ENCODE results near the gene SUCLG2. TPM values are rescaled to one million over a fixed set of nuclear protein-coding genes. Genes with fewer than 3 reads are reported as not detected.

SUCLG2 gene
- total and polyA plus RNA-seq, 11 donors: 41.6 to 119 (median 77.6) TPM

DNA sequence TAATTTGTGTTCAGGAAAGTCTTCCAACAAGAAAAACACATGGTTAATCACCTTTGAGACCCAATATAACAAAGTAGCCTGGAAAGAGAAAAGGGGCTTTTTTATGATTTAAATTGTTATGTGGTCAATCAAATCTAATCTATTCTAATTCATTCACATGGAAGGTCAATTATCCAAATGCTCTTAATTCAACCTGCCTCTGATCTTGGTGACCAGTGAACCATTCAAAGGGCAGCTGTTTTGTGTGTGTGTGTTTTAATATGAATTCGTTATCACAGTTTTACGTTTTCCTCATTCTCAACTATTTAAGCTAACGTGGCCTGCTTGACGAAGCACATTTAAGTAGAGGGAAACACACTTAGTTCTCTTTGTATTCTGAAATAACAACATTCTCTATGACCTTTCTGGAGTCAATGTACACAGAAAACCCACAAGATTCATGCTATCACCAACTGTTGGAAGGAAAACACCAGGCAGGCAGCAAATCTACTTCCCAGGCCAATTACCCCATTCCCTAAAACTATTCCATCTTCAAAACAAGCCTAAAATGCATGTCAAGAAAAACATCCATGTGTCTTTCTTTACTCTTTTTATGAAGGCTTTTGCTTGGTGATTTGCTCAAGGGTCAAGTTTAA, 195.4 kb downstream of the SUCLG2 start:
- Histone ChIP-seq H3K36me3 (no peaks in the 10 kb centered on the region), H3K4me1 (no peaks in the 10 kb centered on the region), H3K27ac (no peak overlapping the region), H3K27me3 (no peaks in the 10 kb centered on the region), H3K9me3 (no peaks in the 10 kb centered on the region), H3K4me3 (no peak overlapping the region)
- ATAC-seq: no peak
- intact Hi-C loops (cut with DNase I): no loop called here
- 94 to 98% (median 97%) methylated on average over 4 of the region's 4 CpGs for WGBS, 4 donors
- TF ChIP-seq, protein P1, sequence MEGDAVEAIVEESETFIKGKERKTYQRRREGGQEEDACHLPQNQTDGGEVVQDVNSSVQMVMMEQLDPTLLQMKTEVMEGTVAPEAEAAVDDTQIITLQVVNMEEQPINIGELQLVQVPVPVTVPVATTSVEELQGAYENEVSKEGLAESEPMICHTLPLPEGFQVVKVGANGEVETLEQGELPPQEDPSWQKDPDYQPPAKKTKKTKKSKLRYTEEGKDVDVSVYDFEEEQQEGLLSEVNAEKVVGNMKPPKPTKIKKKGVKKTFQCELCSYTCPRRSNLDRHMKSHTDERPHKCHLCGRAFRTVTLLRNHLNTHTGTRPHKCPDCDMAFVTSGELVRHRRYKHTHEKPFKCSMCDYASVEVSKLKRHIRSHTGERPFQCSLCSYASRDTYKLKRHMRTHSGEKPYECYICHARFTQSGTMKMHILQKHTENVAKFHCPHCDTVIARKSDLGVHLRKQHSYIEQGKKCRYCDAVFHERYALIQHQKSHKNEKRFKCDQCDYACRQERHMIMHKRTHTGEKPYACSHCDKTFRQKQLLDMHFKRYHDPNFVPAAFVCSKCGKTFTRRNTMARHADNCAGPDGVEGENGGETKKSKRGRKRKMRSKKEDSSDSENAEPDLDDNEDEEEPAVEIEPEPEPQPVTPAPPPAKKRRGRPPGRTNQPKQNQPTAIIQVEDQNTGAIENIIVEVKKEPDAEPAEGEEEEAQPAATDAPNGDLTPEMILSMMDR (IDR thresholded peaks at IDR 0.05): no peak
- TF ChIP-seq POLR2A (IDR thresholded peaks at IDR 0.05): no peak
- DNase-seq: no peak

DNA sequence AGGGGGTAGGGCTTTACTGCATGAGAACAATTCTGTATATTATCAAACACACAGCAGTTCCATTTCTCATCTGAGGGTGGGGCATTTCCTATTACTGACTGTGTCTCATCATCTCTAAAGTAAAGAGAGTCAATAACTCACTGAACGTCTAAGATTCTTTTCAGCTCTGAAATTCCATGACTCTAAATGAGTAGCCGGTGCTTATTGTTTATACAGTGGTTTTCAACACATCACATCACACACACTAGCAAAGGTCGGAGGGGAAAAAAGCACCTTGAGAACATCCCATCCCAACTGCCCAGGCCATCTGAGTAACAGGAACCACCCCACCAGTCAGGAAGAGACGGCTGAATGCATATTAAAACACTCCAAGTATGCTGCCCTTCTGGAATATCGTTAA, 196.0 kb downstream of the SUCLG2 start:
- Histone ChIP-seq H3K27ac (no peak overlapping the region), H3K9me3 (no peaks in the 10 kb centered on the region), H3K4me3 (no peak overlapping the region), H3K36me3 (no peaks in the 10 kb centered on the region), H3K27me3 (no peaks in the 10 kb centered on the region), H3K4me1 (no peaks in the 10 kb centered on the region)
- intact Hi-C loops (cut with DNase I): no loop called here
- 53 to 64% (median 61%) methylated on average over 5 of the region's 5 CpGs for WGBS, 4 donors
- no peak for TF ChIP-seq POLR2A (IDR thresholded peaks at IDR 0.05)
- TF ChIP-seq, protein P1 (IDR thresholded peaks at IDR 0.05): no peak
- DNase-seq (no peak), ATAC-seq (no peak)

DNA sequence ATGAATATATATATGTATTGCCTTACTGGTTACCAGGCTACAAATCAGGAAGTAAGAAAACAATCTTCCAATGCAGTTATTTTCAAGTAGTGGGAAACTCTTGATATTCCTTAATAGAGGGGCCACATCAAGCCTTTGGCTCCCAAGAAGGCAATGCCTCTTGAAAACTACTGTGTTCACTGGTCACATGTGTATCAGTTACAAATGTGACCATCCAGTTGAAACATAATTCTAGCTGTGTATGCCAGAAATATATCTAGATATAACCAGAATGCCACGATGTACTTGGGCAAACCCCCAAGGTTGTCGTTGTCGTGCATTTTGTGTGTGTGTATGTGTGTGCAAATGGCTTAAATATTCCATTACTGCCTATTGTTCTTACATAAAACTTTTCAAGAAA, 200.8 kb downstream of the SUCLG2 start:
- intact Hi-C loops (cut with DNase I): no loop called here
- DNase-seq: no peak
- H3K4me3 ChIP-seq: no peak overlapping the region
- no peaks in the 10 kb centered on the region for H3K9me3 ChIP-seq
- TF ChIP-seq POLR2A (IDR thresholded peaks at IDR 0.05): no peak
- TF ChIP-seq, protein P1 (IDR thresholded peaks at IDR 0.05): no peak
- H3K27me3 ChIP-seq: no peaks in the 10 kb centered on the region
- no peak for ATAC-seq
- no peak overlapping the region for H3K27ac ChIP-seq
- whole genome bisulfite sequencing, 4 donors: 84 to 93% (median 86%) methylated on average over 3 of the region's 3 CpGs
- H3K4me1 ChIP-seq: no peaks in the 10 kb centered on the region
- no peaks in the 10 kb centered on the region for H3K36me3 ChIP-seq

DNA sequence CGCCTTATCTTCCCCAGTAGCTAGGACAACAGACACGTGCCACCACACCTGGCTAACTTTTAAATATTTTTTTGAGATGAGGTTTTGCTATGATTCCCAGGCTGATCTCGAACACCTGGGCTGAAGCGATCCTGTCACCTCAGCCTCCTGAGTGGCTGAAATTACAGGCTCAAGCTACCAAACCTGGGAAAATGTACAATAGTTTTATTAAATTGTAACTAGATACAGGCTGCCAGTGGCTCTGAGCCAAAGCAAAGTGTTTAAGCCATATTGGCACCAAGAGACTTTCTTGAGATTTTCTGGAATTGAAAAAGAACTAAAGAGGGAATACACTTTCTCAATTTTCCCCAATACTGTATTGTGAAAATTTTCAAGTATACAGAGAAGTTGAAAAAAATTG, 204.3 kb downstream of the SUCLG2 start:
- 96 to 99% (median 97%) methylated on average over 4 of the region's 4 CpGs for WGBS, 4 donors
- Histone ChIP-seq H3K27ac (no peak overlapping the region), H3K36me3 (no peaks in the 10 kb centered on the region), H3K9me3 (no peaks in the 10 kb centered on the region), H3K27me3 (no peaks in the 10 kb centered on the region), H3K4me1 (no peaks in the 10 kb centered on the region), H3K4me3 (no peak overlapping the region)
- intact Hi-C loops (cut with DNase I): no loop called here
- TF ChIP-seq, protein P1 (IDR thresholded peaks at IDR 0.05): no peak
- TF ChIP-seq POLR2A (IDR thresholded peaks at IDR 0.05): no peak
- ATAC-seq: no peak
- DNase-seq: no peak
